Spleen (tissue), 7 donors: ENCODE results near the gene GLDN.

Experiments used
- CTCF ChIP-seq, 11 experiments: fragments of 200-600 bp in 7 of 11; fragments of 450-650 bp in 4 of 11; sonication (generic) in 4 of 11; IDR thresholded peaks in 8 of 11; conservative IDR thresholded peaks in 3 of 11; 1 replicate in 7 of 11; 2 replicates in 4 of 11; pipeline versions ENCODE4 v1.4.0 to v1.8.0; 2016 to 2021; ENCODE audit warnings: antibody characterized with exemption in 11 of 11, inconsistent platforms in 4 of 11, mild to moderate bottlenecking in 1 of 11
- POLR2A ChIP-seq, 3 donors: fragments of 450-650 bp; IDR thresholded peaks; one replicate each; pipeline ENCODE4 v1.5.1; 2017; ENCODE audit warnings: antibody characterized with exemption in 3 of 3, mild to moderate bottlenecking in 1 of 3
- POLR2AphosphoS5 ChIP-seq, 3 donors: sonication (generic); formaldehyde crosslinking; IDR thresholded peaks; one replicate each; pipeline ENCODE4 v1.5.1; 2017; ENCODE audit warnings: antibody characterized with exemption in 3 of 3
- donor health status: DM: no; HTN: no; CAD: no; lungs with moderate emphysema.
- donor health status: DM: no; HTN: no; CAD: no.
- donor health status: DM: no; HTN: no; CAD: no.

- TF ChIP-seq POLR2A (IDR thresholded peaks at IDR 0.05): no peak
- TF ChIP-seq CTCF (IDR thresholded peaks at IDR 0.05 in 8 of 11, conservative IDR thresholded peaks at IDR 0.05 in 3 of 11): no peak
- TF ChIP-seq POLR2AphosphoS5 (IDR thresholded peaks at IDR 0.05): no peak
These were observed 7.9 kb upstream of the GLDN start for GRCh38 chr15:51333571-51333970.
